ENCODE measurements around the gene IL13RA2. TPM values are rescaled to one million over a fixed set of nuclear protein-coding genes. Genes with fewer than 3 reads are reported as not detected.

IL13RA2 gene
- total RNA-seq, 1 donor, result 2.2 TPM

- peak; percentile 30 for DNase-seq (ENCODE audit: low read depth)
- no peak for TF ChIP-seq CTCF (IDR thresholded peaks at IDR 0.05; ENCODE audit: insufficient read depth, low read depth, low read length)
- H3K4me3 ChIP-seq (ENCODE audit: low read depth, low read length), result no peak overlapping the region
These were observed 29.8 kb upstream of the IL13RA2 start for GRCh38 chrX:115047181-115047580.

- no peak overlapping the region for H3K4me3 ChIP-seq (ENCODE audit: low read depth, low read length)
- DNase-seq (ENCODE audit: low read depth), result no peak
- TF ChIP-seq CTCF (IDR thresholded peaks at IDR 0.05; ENCODE audit: insufficient read depth, low read depth, low read length), result no peak
These were observed 23.0 kb upstream of the IL13RA2 start for GRCh38 chrX:115040417-115040816.

- TF ChIP-seq CTCF (IDR thresholded peaks at IDR 0.05; ENCODE audit: insufficient read depth, low read depth, low read length), result no peak
- no peak for DNase-seq (ENCODE audit: low read depth)
- no peak overlapping the region for H3K4me3 ChIP-seq (ENCODE audit: low read depth, low read length)
These were observed 21.0 kb upstream of the IL13RA2 start for GRCh38 chrX:115038406-115038805.

- no peak for DNase-seq (ENCODE audit: low read depth)
- no peak overlapping the region for H3K4me3 ChIP-seq (ENCODE audit: low read depth, low read length)
- no peak for TF ChIP-seq CTCF (IDR thresholded peaks at IDR 0.05; ENCODE audit: insufficient read depth, low read depth, low read length)
These were observed 18.6 kb upstream of the IL13RA2 start for GRCh38 chrX:115036029-115036428.

- DNase-seq (ENCODE audit: low read depth), result no peak
- TF ChIP-seq CTCF (IDR thresholded peaks at IDR 0.05; ENCODE audit: insufficient read depth, low read depth, low read length), result no peak
- H3K4me3 ChIP-seq (ENCODE audit: low read depth, low read length), result no peak overlapping the region
These were observed 14.6 kb upstream of the IL13RA2 start for GRCh38 chrX:115031989-115032388.

GRCh38 chrX:115030625-115031024 lies 13.2 kb upstream of the IL13RA2 start:
- TF ChIP-seq CTCF (IDR thresholded peaks at IDR 0.05; ENCODE audit: insufficient read depth, low read depth, low read length), result no peak
- no peak for DNase-seq (ENCODE audit: low read depth)
- no peak overlapping the region for H3K4me3 ChIP-seq (ENCODE audit: low read depth, low read length)

- no peak for DNase-seq (ENCODE audit: low read depth)
- TF ChIP-seq CTCF (IDR thresholded peaks at IDR 0.05; ENCODE audit: insufficient read depth, low read depth, low read length), result no peak
These were observed 12.6 kb upstream of the IL13RA2 start for GRCh38 chrX:115029869-115030570.

More at GRCh38 chrX:115029869-115030570, 12.6 kb upstream of the IL13RA2 start:
- no peak overlapping the region for H3K4me3 ChIP-seq (ENCODE audit: low read depth, low read length)
